Neural progenitor cell (in vitro differentiated cells): ENCODE data around the gene RBM45.

Experiments
- EZH2 ChIP-seq: fragments of 200-600 bp; sonication (generic); IDR thresholded peaks from 2 replicates; pipeline ENCODE4 v1.6.1; 2017; ENCODE audit warnings: antibody characterized with exemption, mild to moderate bottlenecking, moderate library complexity
- EZH2phosphoT487 ChIP-seq: fragments of 200-600 bp; sonication (generic); IDR thresholded peaks from 2 replicates; pipeline ENCODE4 v1.6.1; 2017; ENCODE audit warnings: antibody characterized with exemption
- TF ChIP-seq, protein P1 (sequence below): fragments of 200-600 bp; sonication (generic); IDR thresholded peaks from 2 replicates; pipeline ENCODE4 v1.5.1; 2017; ENCODE audit warnings: antibody characterized with exemption, mild to moderate bottlenecking

DNA sequence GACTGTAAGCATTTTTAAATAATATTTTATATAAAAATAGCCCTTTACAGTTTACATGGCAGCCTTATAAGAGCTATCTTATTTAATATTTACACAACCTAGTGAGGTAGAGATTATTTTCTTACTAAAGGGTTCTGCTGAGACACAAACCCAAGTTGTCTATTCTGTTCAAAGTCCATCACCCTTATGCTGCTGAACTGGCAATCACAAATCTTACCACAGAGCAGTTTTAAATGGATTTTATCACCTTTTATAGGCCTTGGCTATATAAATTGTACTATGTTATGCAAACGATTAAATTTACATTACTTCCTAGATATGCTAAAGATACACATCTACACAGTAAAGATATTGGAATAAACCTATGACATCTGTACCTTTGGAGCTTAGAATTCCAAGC is 40.7 kb downstream of the RBM45 start:
- TF ChIP-seq, protein P1, sequence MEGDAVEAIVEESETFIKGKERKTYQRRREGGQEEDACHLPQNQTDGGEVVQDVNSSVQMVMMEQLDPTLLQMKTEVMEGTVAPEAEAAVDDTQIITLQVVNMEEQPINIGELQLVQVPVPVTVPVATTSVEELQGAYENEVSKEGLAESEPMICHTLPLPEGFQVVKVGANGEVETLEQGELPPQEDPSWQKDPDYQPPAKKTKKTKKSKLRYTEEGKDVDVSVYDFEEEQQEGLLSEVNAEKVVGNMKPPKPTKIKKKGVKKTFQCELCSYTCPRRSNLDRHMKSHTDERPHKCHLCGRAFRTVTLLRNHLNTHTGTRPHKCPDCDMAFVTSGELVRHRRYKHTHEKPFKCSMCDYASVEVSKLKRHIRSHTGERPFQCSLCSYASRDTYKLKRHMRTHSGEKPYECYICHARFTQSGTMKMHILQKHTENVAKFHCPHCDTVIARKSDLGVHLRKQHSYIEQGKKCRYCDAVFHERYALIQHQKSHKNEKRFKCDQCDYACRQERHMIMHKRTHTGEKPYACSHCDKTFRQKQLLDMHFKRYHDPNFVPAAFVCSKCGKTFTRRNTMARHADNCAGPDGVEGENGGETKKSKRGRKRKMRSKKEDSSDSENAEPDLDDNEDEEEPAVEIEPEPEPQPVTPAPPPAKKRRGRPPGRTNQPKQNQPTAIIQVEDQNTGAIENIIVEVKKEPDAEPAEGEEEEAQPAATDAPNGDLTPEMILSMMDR, result no peak
- TF ChIP-seq EZH2 (no peak), EZH2phosphoT487 (no peak)
